Measurements from ENCODE around the gene FBXL16. TPM values are rescaled to one million over a fixed set of nuclear protein-coding genes. Genes with fewer than 3 reads are reported as not detected.
A peak's percentile ranks its signal among the peaks of the same experiment; 100 is the strongest.

Gene FBXL16
- total RNA-seq, 3 donors from 2014 or later, result 2.6 to 4.2 TPM; not detected in 1

DNA sequence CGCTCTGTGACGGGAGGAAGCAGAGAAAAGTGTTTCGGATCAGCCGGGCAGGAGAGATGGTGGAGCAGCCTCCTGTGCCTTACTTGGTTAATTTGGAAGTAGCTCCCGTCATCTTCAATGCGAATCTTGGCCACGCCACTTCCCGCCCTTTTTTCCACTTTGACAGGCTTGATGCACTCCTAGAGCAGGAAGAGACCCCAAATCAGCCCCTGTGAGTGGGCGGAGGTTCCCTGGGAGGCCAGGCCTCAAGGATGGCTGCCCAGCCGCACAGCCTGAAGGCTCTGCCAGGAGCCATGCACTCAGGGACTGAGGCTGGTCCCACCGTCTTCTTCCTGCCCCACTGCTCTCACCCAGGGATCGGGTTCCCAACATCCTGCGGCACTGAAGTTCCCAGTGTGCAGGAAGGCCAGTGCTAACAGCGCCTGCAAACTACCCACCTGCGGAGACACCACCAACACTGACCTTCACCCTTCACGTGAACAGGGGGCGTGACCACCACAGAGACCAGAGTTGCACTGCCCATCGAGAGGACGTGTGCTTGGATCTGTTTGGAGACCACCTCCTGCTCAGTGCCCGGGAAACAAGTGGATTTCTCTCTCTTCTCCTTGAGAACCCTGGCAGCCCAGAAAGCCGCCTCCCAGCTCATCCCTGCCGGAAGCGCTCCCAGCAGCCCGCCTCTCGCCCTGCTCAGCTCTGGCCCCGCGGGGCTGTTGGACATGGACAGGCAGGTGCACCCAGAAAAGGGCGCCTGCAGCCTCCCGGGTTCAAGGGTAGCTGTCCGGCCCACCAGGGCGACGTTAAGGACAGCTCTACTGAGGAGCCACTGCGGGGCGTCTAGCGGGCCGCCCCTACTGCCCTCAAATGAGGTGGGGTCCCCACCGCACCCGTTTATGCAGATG, 34.2 kb upstream of the FBXL16 start:
- intact Hi-C loops (cut with DNase I; ENCODE audit: low total_unique reads), result no loop called here
- Histone ChIP-seq H3K4me3 (peak overlapping the region; percentile 66 to 92 (median 83)), H3K4me1 (peaks cover 0 to 7% of the 10 kb centered on the region in 2 donors), H3K9me3 (no peaks in the 10 kb centered on the region), H3K27ac (peak overlapping the region in 1 of 2 donors; percentile 85), H3K27me3 (no peaks in the 10 kb centered on the region), H3K36me3 (no peaks in the 10 kb centered on the region)
- TF ChIP-seq POLR2A (IDR thresholded peaks at IDR 0.05), result no peak
- TF ChIP-seq POLR2AphosphoS5 (IDR thresholded peaks at IDR 0.05), result no peak
- TF ChIP-seq, protein P1, sequence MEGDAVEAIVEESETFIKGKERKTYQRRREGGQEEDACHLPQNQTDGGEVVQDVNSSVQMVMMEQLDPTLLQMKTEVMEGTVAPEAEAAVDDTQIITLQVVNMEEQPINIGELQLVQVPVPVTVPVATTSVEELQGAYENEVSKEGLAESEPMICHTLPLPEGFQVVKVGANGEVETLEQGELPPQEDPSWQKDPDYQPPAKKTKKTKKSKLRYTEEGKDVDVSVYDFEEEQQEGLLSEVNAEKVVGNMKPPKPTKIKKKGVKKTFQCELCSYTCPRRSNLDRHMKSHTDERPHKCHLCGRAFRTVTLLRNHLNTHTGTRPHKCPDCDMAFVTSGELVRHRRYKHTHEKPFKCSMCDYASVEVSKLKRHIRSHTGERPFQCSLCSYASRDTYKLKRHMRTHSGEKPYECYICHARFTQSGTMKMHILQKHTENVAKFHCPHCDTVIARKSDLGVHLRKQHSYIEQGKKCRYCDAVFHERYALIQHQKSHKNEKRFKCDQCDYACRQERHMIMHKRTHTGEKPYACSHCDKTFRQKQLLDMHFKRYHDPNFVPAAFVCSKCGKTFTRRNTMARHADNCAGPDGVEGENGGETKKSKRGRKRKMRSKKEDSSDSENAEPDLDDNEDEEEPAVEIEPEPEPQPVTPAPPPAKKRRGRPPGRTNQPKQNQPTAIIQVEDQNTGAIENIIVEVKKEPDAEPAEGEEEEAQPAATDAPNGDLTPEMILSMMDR (IDR thresholded peaks at IDR 0.05), result no peak
- no peak for DNase-seq (ENCODE audit: low spot score in 2 of 2)

DNA sequence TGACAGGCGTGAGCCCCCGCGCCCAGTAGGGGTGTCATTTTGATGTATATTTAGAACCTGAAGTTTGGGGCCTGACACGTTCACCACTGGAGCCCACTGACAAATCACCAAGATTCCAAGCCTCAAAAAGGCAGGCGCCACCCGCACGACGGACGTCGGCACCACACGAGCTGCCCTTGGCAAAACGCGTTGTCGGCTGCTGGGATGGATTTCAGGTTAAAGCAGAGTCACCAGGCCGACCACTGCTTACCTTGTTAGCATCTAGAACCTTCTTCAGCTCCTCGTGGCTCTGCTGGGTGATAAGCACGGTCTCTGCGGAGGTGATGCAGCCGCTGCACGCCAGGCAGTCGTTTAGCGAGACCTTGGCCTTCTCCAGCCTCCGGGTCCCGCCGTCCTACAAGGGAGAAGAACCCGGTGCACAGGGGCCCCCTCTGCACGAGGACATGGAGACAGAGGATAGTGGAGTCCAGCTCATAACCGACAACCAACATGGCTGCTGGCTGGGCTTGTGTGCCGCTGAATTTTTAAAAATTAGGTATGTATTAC, 31.4 kb upstream of the FBXL16 start:
- no peaks in the 10 kb centered on the region for H3K27me3 ChIP-seq
- peaks cover 0 to 7% of the 10 kb centered on the region in 2 donors for H3K4me1 ChIP-seq
- intact Hi-C loops (cut with DNase I; ENCODE audit: low total_unique reads), result no loop called here
- no peak overlapping the region for H3K27ac ChIP-seq
- no peak for TF ChIP-seq POLR2AphosphoS5 (IDR thresholded peaks at IDR 0.05)
- no peaks in the 10 kb centered on the region for H3K9me3 ChIP-seq
- DNase-seq (ENCODE audit: low spot score in 2 of 2), result no peak
- no peak overlapping the region for H3K4me3 ChIP-seq
- no peaks in the 10 kb centered on the region for H3K36me3 ChIP-seq

DNA sequence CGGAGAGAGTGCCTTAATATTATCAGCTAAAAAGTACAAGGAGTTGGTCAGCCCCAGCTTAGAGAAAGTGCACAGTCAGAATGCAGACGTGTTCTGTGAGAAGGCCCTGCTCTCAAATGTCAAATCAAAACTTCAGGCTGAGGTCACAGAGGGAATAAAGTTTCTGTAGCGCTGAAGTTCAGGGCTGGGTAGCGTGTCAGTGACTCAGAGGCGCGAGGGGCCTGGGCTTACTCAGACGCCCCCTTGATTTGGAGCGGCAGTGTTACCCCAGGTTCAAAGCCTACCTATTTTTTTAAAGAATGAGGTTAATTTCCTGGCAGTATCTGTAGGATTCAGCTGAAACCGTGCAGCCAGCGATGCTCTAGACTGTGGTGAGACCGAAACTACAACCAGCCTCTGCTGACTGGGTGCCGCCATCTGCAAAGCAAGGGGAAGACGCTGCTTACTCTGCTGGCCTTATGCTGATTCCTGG, 30.4 kb upstream of the FBXL16 start:
- no peak overlapping the region for H3K27ac ChIP-seq
- DNase-seq (ENCODE audit: low spot score in 2 of 2), result no peak
- H3K36me3 ChIP-seq, result no peaks in the 10 kb centered on the region
- intact Hi-C loops (cut with DNase I; ENCODE audit: low total_unique reads), result no loop called here
- no peaks in the 10 kb centered on the region for H3K9me3 ChIP-seq
- H3K27me3 ChIP-seq, result no peaks in the 10 kb centered on the region
- no peak for TF ChIP-seq POLR2AphosphoS5 (IDR thresholded peaks at IDR 0.05)
- H3K4me1 ChIP-seq, result peaks cover 0 to 7% of the 10 kb centered on the region in 2 donors
- H3K4me3 ChIP-seq, result no peak overlapping the region

DNA sequence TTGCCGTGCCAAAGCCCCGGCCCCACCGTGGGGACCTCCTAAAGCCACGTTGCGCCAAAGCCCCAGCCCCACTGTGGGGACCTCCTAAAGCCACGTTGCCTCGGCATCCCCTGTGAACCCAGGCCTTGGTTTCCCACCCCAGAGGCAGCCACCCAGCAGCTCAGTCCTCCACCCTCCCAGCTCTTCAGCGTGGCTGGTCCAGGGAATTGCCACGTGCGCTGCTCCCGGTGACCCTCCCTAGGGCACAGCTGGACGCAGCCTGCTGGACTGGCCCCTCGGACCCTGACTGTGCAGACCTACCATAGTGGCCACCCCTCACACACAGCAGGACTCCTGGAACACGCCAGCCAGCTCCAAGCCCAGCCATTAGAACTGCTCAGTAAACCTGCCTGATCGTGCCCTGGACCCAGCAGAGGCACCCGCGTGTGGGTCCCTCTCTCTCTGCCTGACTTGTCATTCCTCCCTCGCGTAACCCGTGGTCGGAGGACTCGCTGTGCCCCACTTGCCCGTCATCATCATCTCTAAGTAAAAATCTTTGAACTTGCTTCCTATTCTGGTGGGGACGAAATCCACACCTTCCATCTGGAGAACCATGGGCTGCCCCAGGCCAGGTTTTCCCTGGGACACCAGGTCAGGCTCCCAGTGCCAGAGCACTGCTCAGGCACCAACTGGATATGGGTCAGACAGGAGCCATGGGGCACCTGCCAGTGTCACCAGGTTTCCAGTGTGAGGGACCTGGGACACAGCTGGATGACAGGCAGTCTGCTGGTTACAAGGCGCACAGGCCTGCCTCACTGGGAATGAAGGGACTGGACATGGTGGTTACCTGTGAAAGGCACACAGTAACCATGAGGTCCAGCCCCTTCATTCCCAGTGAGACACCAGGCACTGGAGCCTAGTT, 29.6 kb upstream of the FBXL16 start:
- no peak for DNase-seq (ENCODE audit: low spot score in 2 of 2)
- intact Hi-C loops (cut with DNase I; ENCODE audit: low total_unique reads), result no loop called here
- Histone ChIP-seq H3K27ac (no peak overlapping the region), H3K36me3 (no peaks in the 10 kb centered on the region), H3K4me3 (no peak overlapping the region), H3K4me1 (peaks cover 0 to 7% of the 10 kb centered on the region in 2 donors), H3K9me3 (no peaks in the 10 kb centered on the region), H3K27me3 (no peaks in the 10 kb centered on the region)
- TF ChIP-seq POLR2AphosphoS5 (IDR thresholded peaks at IDR 0.05), result no peak
- TF ChIP-seq, protein P1 (IDR thresholded peaks at IDR 0.05), result no peak
- no peak for TF ChIP-seq POLR2A (IDR thresholded peaks at IDR 0.05)

DNA sequence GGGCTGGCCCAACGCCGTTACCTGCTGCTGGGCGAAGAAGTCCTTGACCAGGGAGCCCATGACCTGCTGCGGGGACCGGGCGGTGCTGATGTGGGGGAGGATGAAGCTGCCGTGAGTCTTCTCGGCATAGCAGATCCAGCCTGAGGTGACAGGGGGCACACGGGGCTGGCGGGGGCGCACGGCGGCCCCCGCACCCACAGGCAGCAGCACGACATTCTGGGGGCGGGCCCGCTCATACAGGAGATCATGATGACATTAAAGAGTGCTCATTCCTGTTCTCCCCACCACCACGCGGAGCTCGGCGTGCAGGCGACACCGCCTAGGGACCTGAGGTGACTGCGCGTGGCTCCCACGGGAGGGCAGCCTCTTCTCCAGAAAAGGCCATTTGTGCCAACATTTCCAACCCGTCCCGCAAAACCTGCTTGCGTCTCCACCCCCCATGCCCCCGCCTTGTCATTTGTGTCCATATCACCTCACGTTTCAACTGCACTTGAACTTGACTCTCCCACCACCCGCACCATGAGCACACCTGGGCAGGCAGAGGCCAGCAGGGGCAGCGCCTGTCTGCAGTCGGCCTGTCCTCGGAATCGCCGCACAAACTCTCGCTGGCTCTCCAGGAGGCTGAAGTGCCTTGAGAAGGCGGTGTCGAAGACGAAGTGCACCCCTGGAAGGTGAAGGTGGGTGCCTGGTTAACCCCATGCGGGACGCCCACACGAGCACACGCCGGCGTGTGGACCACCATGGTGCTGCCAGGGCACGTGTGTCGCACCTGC, 28.8 kb upstream of the FBXL16 start:
- Histone ChIP-seq H3K4me3 (no peak overlapping the region), H3K27ac (no peak overlapping the region), H3K4me1 (peaks cover 0 to 1% of the 10 kb centered on the region in 2 donors), H3K9me3 (no peaks in the 10 kb centered on the region), H3K27me3 (no peaks in the 10 kb centered on the region), H3K36me3 (no peaks in the 10 kb centered on the region)
- TF ChIP-seq POLR2A (IDR thresholded peaks at IDR 0.05) (no peak), POLR2AphosphoS5 (IDR thresholded peaks at IDR 0.05) (no peak)
- TF ChIP-seq, protein P1 (IDR thresholded peaks at IDR 0.05), result no peak
- no peak for DNase-seq (ENCODE audit: low spot score in 2 of 2)
- intact Hi-C loops (cut with DNase I; ENCODE audit: low total_unique reads), result no loop called here

All from breast epithelium (tissue), 4 donors.